ENCODE measurements around the gene LEPROT. TPM values are rescaled to one million over a fixed set of nuclear protein-coding genes. Genes with fewer than 3 reads are reported as not detected.
"Not testable (repeated sequence)": the region's sequence is repeated elsewhere in the genome, so short reads cannot be mapped to it uniquely, and the experiment has no call there.

LEPROT gene
- total RNA-seq, 1 experiment from 2014 or later, result 18.1 TPM

DNA sequence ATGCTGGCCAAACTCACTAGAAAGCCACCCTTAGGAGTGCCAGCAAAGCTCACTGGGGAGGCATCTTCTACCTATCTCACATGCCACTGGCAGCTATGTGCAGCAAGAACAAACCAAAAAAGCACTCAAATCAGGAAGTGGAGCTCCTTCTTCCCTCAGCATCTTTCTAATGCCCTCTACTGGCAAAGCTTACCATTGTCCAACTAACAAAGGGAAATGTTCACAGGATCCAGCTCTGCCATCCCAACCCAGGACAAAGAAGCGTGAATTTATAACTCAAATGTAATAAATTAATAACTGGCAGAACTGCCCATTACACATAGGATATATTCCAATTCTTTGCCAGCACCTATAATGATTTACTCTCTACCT is 38.9 kb downstream of the LEPROT start (continued):
- TF ChIP-seq, protein P1, sequence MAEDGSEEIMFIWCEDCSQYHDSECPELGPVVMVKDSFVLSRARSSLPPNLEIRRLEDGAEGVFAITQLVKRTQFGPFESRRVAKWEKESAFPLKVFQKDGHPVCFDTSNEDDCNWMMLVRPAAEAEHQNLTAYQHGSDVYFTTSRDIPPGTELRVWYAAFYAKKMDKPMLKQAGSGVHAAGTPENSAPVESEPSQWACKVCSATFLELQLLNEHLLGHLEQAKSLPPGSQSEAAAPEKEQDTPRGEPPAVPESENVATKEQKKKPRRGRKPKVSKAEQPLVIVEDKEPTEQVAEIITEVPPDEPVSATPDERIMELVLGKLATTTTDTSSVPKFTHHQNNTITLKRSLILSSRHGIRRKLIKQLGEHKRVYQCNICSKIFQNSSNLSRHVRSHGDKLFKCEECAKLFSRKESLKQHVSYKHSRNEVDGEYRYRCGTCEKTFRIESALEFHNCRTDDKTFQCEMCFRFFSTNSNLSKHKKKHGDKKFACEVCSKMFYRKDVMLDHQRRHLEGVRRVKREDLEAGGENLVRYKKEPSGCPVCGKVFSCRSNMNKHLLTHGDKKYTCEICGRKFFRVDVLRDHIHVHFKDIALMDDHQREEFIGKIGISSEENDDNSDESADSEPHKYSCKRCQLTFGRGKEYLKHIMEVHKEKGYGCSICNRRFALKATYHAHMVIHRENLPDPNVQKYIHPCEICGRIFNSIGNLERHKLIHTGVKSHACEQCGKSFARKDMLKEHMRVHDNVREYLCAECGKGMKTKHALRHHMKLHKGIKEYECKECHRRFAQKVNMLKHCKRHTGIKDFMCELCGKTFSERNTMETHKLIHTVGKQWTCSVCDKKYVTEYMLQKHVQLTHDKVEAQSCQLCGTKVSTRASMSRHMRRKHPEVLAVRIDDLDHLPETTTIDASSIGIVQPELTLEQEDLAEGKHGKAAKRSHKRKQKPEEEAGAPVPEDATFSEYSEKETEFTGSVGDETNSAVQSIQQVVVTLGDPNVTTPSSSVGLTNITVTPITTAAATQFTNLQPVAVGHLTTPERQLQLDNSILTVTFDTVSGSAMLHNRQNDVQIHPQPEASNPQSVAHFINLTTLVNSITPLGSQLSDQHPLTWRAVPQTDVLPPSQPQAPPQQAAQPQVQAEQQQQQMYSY (CRISPR knock-in tag; IDR thresholded peaks at IDR 0.05), result no peak
- TF ChIP-seq ELF4 (CRISPR knock-in tag; IDR thresholded peaks at IDR 0.05; ENCODE audit: low read depth), result no peak
- TF ChIP-seq ZNF232 (CRISPR knock-in tag; IDR thresholded peaks at IDR 0.05), result no peak
- TF ChIP-seq ZNF671 (CRISPR knock-in tag; IDR thresholded peaks at IDR 0.05), result no peak

DNA sequence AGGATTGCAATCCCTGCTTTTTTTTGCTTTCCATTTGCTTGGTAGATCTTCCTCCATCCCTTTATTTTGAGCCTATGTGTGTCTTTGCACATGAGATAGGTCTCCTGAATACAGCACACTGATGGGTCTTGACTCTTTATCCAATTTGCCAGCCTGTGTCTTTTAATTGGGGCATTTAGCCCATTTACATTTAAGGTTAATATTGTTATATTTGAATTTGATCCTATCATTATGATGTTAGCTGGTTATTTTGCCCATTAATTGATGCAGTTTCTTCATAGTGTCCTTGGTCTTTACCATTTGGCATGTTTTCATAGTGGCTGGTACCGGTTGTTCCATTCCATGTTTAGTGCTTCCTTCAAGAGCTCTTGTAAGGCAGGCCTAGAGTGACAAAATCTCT is 45.4 kb downstream of the LEPROT start:
- CTCF ChIA-PET; DNase-seq (ENCODE audit: low spot score); H3K4me1 Mint-ChIP-seq; ATAC-seq; H3K27ac Mint-ChIP-seq; H3K27me3 Mint-ChIP-seq (ENCODE audit: low read depth); H3K36me3 Mint-ChIP-seq; H3K4me3 Mint-ChIP-seq: not testable (repeated sequence)
- H3K9me3 Mint-ChIP-seq, result peaks cover 20% of the 10 kb centered on the region
- POLR2A ChIA-PET, result interaction anchor here (0.6 kb wide), 1 partner anchor 23 kb away, joined by 3 read pairs; no protein-coding TSS in a partner anchor

DNA sequence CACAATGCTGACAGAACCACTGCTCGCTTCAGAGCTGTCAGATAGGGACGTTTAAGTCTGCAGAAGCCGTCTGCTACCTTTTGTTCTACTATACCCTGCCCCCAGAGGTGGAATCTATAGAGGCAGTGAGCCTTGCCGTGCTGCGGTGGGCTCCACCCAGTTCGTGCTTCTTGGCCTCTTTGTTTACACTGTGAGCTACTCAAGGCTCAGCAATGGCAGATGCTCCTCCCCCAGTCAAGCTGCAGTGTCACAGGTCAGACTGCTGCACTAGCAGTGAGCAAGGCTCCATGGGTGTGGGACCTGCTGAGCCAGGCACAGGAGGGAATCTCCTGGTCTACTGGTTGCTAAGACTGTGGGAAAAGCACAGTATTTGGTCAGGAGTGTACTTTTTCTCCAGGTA is 47.1 kb downstream of the LEPROT start:
- ATAC-seq, result peak; percentile 99
- CTCF ChIA-PET, result interaction anchor here (1.0 to 2.0 kb wide), 5 partner anchors 8 to 231 kb away, joined by 3 to 21 read pairs (median 6); partner anchors contain the start of genes LEPR and LEPROT
- H3K9me3 Mint-ChIP-seq, result peaks cover 20% of the 10 kb centered on the region

More for the DNA sequence above, 47.1 kb downstream of the LEPROT start:
- no peak for TF ChIP-seq JUN (CRISPR knock-in tag; IDR thresholded peaks at IDR 0.05)
- TF ChIP-seq, protein P2, sequence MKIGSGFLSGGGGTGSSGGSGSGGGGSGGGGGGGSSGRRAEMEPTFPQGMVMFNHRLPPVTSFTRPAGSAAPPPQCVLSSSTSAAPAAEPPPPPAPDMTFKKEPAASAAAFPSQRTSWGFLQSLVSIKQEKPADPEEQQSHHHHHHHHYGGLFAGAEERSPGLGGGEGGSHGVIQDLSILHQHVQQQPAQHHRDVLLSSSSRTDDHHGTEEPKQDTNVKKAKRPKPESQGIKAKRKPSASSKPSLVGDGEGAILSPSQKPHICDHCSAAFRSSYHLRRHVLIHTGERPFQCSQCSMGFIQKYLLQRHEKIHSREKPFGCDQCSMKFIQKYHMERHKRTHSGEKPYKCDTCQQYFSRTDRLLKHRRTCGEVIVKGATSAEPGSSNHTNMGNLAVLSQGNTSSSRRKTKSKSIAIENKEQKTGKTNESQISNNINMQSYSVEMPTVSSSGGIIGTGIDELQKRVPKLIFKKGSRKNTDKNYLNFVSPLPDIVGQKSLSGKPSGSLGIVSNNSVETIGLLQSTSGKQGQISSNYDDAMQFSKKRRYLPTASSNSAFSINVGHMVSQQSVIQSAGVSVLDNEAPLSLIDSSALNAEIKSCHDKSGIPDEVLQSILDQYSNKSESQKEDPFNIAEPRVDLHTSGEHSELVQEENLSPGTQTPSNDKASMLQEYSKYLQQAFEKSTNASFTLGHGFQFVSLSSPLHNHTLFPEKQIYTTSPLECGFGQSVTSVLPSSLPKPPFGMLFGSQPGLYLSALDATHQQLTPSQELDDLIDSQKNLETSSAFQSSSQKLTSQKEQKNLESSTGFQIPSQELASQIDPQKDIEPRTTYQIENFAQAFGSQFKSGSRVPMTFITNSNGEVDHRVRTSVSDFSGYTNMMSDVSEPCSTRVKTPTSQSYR (CRISPR knock-in tag; IDR thresholded peaks at IDR 0.05), result peak; percentile 41; the same call in 1 of the 2 replicates
- TF ChIP-seq, protein P3, sequence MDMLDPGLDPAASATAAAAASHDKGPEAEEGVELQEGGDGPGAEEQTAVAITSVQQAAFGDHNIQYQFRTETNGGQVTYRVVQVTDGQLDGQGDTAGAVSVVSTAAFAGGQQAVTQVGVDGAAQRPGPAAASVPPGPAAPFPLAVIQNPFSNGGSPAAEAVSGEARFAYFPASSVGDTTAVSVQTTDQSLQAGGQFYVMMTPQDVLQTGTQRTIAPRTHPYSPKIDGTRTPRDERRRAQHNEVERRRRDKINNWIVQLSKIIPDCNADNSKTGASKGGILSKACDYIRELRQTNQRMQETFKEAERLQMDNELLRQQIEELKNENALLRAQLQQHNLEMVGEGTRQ (CRISPR knock-in tag; IDR thresholded peaks at IDR 0.05), result no peak
- TF ChIP-seq, protein P4, sequence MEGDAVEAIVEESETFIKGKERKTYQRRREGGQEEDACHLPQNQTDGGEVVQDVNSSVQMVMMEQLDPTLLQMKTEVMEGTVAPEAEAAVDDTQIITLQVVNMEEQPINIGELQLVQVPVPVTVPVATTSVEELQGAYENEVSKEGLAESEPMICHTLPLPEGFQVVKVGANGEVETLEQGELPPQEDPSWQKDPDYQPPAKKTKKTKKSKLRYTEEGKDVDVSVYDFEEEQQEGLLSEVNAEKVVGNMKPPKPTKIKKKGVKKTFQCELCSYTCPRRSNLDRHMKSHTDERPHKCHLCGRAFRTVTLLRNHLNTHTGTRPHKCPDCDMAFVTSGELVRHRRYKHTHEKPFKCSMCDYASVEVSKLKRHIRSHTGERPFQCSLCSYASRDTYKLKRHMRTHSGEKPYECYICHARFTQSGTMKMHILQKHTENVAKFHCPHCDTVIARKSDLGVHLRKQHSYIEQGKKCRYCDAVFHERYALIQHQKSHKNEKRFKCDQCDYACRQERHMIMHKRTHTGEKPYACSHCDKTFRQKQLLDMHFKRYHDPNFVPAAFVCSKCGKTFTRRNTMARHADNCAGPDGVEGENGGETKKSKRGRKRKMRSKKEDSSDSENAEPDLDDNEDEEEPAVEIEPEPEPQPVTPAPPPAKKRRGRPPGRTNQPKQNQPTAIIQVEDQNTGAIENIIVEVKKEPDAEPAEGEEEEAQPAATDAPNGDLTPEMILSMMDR (IDR thresholded peaks at IDR 0.05), result no peak
- TF ChIP-seq, protein P1 (CRISPR knock-in tag; IDR thresholded peaks at IDR 0.05), result no peak
- TF ChIP-seq, protein P5, sequence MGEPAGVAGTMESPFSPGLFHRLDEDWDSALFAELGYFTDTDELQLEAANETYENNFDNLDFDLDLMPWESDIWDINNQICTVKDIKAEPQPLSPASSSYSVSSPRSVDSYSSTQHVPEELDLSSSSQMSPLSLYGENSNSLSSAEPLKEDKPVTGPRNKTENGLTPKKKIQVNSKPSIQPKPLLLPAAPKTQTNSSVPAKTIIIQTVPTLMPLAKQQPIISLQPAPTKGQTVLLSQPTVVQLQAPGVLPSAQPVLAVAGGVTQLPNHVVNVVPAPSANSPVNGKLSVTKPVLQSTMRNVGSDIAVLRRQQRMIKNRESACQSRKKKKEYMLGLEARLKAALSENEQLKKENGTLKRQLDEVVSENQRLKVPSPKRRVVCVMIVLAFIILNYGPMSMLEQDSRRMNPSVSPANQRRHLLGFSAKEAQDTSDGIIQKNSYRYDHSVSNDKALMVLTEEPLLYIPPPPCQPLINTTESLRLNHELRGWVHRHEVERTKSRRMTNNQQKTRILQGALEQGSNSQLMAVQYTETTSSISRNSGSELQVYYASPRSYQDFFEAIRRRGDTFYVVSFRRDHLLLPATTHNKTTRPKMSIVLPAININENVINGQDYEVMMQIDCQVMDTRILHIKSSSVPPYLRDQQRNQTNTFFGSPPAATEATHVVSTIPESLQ (CRISPR knock-in tag; IDR thresholded peaks at IDR 0.05), result no peak
- peak; percentile 88; the same call in 1 of the 2 replicates for TF ChIP-seq FOXK1 (CRISPR knock-in tag; IDR thresholded peaks at IDR 0.05)
- TF ChIP-seq, protein P6, sequence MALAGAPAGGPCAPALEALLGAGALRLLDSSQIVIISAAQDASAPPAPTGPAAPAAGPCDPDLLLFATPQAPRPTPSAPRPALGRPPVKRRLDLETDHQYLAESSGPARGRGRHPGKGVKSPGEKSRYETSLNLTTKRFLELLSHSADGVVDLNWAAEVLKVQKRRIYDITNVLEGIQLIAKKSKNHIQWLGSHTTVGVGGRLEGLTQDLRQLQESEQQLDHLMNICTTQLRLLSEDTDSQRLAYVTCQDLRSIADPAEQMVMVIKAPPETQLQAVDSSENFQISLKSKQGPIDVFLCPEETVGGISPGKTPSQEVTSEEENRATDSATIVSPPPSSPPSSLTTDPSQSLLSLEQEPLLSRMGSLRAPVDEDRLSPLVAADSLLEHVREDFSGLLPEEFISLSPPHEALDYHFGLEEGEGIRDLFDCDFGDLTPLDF (CRISPR knock-in tag; IDR thresholded peaks at IDR 0.05), result no peak
- TF ChIP-seq GABPB1 (CRISPR knock-in tag; IDR thresholded peaks at IDR 0.05), result 0 out of 2 replicates have a peak, but pooled peaks have one; percentile 49
- TF ChIP-seq NR1H2 (CRISPR knock-in tag; IDR thresholded peaks at IDR 0.05), result no peak
- no peak for TF ChIP-seq MXD4 (CRISPR knock-in tag; IDR thresholded peaks at IDR 0.05; ENCODE audit: borderline replicate concordance)
- Mint-ChIP-seq H3K27ac (no peak overlapping the region), H3K36me3 (0 out of 2 replicates have a peak, but pooled peaks cover 6% of the 10 kb centered on the region), H3K27me3 (ENCODE audit: low read depth) (no peaks in the 10 kb centered on the region), H3K4me3 (no peak overlapping the region), H3K4me1 (peaks cover 4% of the 10 kb centered on the region)
- POLR2A ChIA-PET, result no interaction called here
- peak; percentile 63 for DNase-seq (ENCODE audit: low spot score)
